ENCODE results near the gene CCDC61.

Gene CCDC61

GRCh38 chr19:45955905-45956608 is 39.2 kb upstream of the CCDC61 start:
- no peak for TF ChIP-seq CTCF (IDR thresholded peaks at IDR 0.05; ENCODE audit: low read depth, low read length)
- H3K4me3 ChIP-seq (ENCODE audit: low read depth, low read length), result no peak overlapping the region

GRCh38 chr19:45958320-45958719 is 36.9 kb upstream of the CCDC61 start:
- TF ChIP-seq CTCF (IDR thresholded peaks at IDR 0.05; ENCODE audit: low read depth, low read length), result no peak
- H3K4me3 ChIP-seq (ENCODE audit: low read depth, low read length), result no peak overlapping the region

GRCh38 chr19:45958769-45959516 is 36.3 kb upstream of the CCDC61 start:
- H3K4me3 ChIP-seq (ENCODE audit: low read depth, low read length), result no peak overlapping the region
- no peak for TF ChIP-seq CTCF (IDR thresholded peaks at IDR 0.05; ENCODE audit: low read depth, low read length)

- no peak overlapping the region for H3K4me3 ChIP-seq (ENCODE audit: low read depth, low read length)
- no peak for TF ChIP-seq CTCF (IDR thresholded peaks at IDR 0.05; ENCODE audit: low read depth, low read length)
These were observed 35.7 kb upstream of the CCDC61 start for GRCh38 chr19:45959517-45960025.

- H3K4me3 ChIP-seq (ENCODE audit: low read depth, low read length), result no peak overlapping the region
- TF ChIP-seq CTCF (IDR thresholded peaks at IDR 0.05; ENCODE audit: low read depth, low read length), result no peak
These were observed 34.6 kb upstream of the CCDC61 start for GRCh38 chr19:45960595-45961235.

- no peak for TF ChIP-seq CTCF (IDR thresholded peaks at IDR 0.05; ENCODE audit: low read depth, low read length)
- no peak overlapping the region for H3K4me3 ChIP-seq (ENCODE audit: low read depth, low read length)
These were observed 33.2 kb upstream of the CCDC61 start for GRCh38 chr19:45962021-45962420.
